ENCODE measurements around the gene CHST13.
"Not testable (repeated sequence)": the region's sequence is repeated elsewhere in the genome, so short reads cannot be mapped to it uniquely, and the experiment has no call there.

Gene CHST13

DNA sequence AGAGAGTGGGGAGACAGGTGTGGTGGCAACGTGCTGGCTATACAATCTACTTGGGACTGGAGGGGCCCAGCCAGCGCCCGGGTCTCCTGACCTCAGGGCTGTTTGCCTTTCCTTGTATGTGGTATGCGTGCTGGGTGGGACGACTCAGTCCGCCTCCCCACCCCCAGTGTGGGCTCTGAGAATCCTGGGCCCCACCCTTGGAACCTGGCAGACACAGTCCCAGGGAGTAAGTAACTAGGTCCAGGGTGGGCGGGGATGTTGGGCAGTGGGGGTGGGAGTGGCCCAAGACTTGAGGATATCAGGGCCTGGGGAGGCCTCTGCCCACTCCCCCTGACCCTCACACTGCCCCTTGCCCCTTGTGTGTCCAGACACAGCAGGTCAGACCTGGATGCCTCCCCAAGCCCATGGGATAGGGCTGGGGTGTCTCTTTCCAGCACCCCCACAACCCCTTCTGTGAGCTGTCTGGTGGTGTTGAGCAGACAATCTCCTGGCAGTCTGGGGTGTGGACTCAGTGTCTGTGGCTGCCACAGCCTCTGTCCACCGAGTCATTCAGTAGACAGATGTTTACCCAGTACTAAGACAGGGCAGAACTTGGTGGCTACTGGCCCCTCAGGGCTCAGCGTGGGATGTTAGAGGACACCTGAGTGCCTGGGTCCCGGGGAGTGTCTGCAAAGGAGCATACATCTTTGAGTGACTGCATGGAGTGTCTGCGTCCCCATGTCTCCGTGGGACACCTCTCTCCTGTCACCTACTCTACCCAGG, 1.3 kb downstream of the CHST13 start:
- no peaks in the 10 kb centered on the region for H3K9me3 Mint-ChIP-seq
- peak overlapping the region; percentile 65 to 67 for H3K4me3 Mint-ChIP-seq
- H3K4me1 Mint-ChIP-seq, result no peaks in the 10 kb centered on the region
- no peak overlapping the region for H3K27ac Mint-ChIP-seq
- peaks cover 41% of the 10 kb centered on the region for H3K27me3 Mint-ChIP-seq
- DNase-seq, result no peak
- no peak for ATAC-seq

DNA sequence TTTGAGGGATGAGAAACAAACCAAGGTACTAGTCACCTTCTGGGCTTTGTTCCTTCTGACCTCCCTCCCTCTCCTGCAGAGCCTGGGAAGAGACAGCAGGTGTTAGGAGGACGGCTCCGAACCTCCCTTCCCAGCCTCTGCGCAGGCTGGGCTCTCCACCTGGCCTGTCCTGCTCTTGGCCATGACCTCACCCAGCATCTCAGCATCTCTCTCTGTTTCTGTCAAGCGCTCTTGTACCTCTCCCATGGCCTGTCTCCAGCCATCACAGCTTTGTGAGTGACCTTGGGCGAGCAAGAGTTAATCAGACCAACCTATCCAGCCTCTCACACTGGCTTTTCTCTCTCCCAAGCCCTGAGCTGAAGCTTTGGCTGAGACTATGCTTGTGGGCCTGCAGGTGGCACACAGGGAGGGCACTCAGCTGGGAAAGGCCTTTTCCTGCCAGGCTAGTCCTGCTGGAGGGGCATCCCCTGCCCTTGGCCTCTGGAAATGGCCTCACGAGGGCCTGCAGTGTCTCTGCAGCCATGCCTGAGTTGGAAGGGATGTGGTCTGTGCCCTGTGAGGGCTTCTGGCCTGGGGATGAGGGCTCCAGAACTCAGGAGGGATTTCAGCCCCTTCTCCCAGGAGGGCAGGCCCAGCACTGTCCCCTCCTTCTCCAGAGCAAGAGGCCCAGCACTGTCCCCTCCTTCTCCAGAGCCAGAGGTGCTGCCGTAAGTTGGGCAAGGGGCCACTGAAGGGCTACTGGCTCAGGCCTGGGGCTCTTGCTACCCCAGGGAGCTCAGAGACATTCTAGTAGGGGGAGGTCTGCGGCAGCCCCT, 2.1 kb downstream of the CHST13 start:
- H3K4me1 Mint-ChIP-seq, result no peaks in the 10 kb centered on the region
- ATAC-seq, result no peak
- no peak overlapping the region for H3K27ac Mint-ChIP-seq

GRCh38 chr3:126526668-126527005, 2.7 kb downstream of the CHST13 start:
- H3K27me3 Mint-ChIP-seq, result peaks cover 41% of the 10 kb centered on the region

More for the DNA sequence above, 2.1 kb downstream of the CHST13 start:
- no peak for DNase-seq
- Mint-ChIP-seq H3K4me3 (no peak overlapping the region), H3K27me3 (peaks cover 41% of the 10 kb centered on the region), H3K9me3 (no peaks in the 10 kb centered on the region)

GRCh38 chr3:126527006-126527405, 3.1 kb downstream of the CHST13 start:
- DNase-seq, result no peak
- H3K9me3 Mint-ChIP-seq, result no peaks in the 10 kb centered on the region
- no peak overlapping the region for H3K4me3 Mint-ChIP-seq
- no peak for ATAC-seq
- H3K27ac Mint-ChIP-seq, result peak overlapping the region in 1 of 2 donors; percentile 46
- peaks cover 39% of the 10 kb centered on the region for H3K27me3 Mint-ChIP-seq
- no peaks in the 10 kb centered on the region for H3K4me1 Mint-ChIP-seq

More at GRCh38 chr3:126526668-126527005, 2.7 kb downstream of the CHST13 start:
- Mint-ChIP-seq H3K27ac (no peak overlapping the region), H3K4me1 (no peaks in the 10 kb centered on the region), H3K9me3 (no peaks in the 10 kb centered on the region), H3K4me3 (no peak overlapping the region)
- no peak for DNase-seq
- no peak for ATAC-seq

DNA sequence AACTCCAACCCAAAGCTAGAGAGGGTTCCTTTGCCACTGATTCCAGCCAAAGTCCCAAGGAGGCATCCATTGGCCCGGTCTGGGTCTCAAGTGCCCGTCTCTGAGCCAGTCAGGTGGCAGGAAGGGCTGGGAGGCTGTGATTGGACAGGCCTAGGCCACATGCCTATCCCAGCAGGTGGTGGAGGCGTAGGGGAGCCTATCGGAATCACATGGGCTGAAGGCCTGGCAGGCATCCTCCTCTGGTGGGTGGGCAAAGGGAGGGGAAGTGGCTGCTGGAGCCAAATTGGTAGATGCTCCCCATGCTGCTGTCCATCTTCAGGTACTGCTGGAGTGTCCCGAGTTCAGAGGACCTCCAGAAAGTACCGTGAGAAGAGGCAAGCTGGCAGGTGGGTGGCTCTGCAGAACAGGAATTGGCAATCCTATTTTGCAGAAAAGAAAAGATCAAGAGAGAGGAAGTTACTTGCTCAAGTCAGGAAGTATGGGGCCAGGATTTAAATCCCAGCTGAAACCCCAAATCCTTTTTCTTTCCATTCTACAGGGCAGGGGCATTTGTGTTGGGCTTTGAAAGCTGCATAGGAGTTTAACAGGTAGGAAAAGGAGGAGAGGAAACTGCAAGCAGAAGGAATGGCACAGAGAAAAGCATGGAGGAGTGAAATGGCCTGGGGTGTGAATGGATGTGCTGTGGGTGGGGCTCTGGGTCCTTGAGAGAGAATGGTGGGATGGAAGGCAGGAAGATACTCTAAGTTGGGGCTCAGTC, 3.7 kb downstream of the CHST13 start:
- peak overlapping the region; percentile 21 to 46 for H3K27ac Mint-ChIP-seq
- H3K9me3 Mint-ChIP-seq, result no peaks in the 10 kb centered on the region
- DNase-seq (no peak), ATAC-seq (no peak)
- H3K4me3 Mint-ChIP-seq, result no peak overlapping the region
- H3K27me3 Mint-ChIP-seq, result peaks cover 33% of the 10 kb centered on the region
- H3K4me1 Mint-ChIP-seq, result no peaks in the 10 kb centered on the region

- DNase-seq (no peak), ATAC-seq (no peak)
- H3K27me3 Mint-ChIP-seq, result peaks cover 25% of the 10 kb centered on the region
- H3K4me3 Mint-ChIP-seq, result no peak overlapping the region
- H3K9me3 Mint-ChIP-seq, result no peaks in the 10 kb centered on the region
- H3K27ac Mint-ChIP-seq, result no peak overlapping the region
- H3K4me1 Mint-ChIP-seq, result no peaks in the 10 kb centered on the region
These were observed 4.5 kb downstream of the CHST13 start for GRCh38 chr3:126528419-126528799.

DNA sequence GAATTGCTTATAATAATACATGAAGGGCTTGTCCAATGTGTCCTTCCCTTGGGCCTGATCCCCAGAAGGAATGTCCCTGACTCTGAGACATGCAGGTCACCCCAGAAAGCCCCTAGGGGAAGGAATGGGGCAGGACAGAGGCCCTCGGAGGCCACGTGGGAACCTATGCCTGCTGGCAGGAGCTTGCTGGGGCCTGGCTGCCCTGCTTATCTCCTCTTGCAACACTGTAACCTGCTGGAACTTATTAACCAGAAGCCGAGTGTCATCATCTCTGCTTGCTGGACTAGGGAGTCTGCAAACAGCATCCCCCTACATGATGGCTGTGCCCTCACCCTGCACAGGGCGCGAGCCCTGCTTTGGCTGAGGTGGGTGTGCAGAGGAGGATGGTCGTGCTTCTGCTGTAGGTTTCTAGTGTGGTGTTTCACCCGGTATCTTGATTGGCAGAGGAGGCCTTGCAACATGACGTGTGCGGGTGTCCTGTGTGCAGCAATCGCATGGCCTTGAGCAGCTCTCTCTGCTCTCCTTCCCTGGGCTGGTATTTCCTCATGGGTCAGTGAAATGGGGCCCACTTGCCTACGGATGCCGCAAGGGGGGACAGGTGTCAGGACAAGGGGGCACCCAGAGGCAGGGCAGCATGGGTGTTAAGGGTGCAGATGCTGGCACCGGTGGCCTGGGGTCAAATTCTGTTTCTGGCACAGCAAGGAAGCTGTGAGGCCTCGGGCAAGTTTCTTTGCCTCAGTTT, 5.0 kb downstream of the CHST13 start:
- no peak for ATAC-seq
- H3K9me3 Mint-ChIP-seq, result no peaks in the 10 kb centered on the region
- no peak overlapping the region for H3K4me3 Mint-ChIP-seq
- no peak overlapping the region for H3K27ac Mint-ChIP-seq
- no peaks in the 10 kb centered on the region for H3K4me1 Mint-ChIP-seq
- H3K27me3 Mint-ChIP-seq, result peaks cover 26% of the 10 kb centered on the region
- no peak for DNase-seq

- Mint-ChIP-seq H3K27ac (no peak overlapping the region), H3K4me1 (no peaks in the 10 kb centered on the region), H3K27me3 (peaks cover 29% of the 10 kb centered on the region), H3K9me3 (no peaks in the 10 kb centered on the region), H3K4me3 (no peak overlapping the region)
- no peak for DNase-seq
- peak; percentile 52 for ATAC-seq
These were observed 5.7 kb downstream of the CHST13 start for GRCh38 chr3:126529585-126530170.

GRCh38 chr3:126530171-126531050, 6.5 kb downstream of the CHST13 start:
- H3K4me3 Mint-ChIP-seq, result no peak overlapping the region
- H3K27me3 Mint-ChIP-seq, result peaks cover 29% of the 10 kb centered on the region
- H3K27ac Mint-ChIP-seq, result peak overlapping the region in 1 of 2 donors; percentile 7
- H3K9me3 Mint-ChIP-seq, result no peaks in the 10 kb centered on the region
- peak in 1 of 2 donors; percentile 40 for DNase-seq
- H3K4me1 Mint-ChIP-seq, result no peaks in the 10 kb centered on the region
- peak; percentile 76 for ATAC-seq

GRCh38 chr3:126531051-126531330, 7.0 kb downstream of the CHST13 start:
- peaks cover 27% of the 10 kb centered on the region for H3K27me3 Mint-ChIP-seq
- no peaks in the 10 kb centered on the region for H3K9me3 Mint-ChIP-seq
- no peak overlapping the region for H3K4me3 Mint-ChIP-seq
- DNase-seq (no peak), ATAC-seq (no peak)
- H3K4me1 Mint-ChIP-seq, result no peaks in the 10 kb centered on the region
- H3K27ac Mint-ChIP-seq, result no peak overlapping the region

DNA sequence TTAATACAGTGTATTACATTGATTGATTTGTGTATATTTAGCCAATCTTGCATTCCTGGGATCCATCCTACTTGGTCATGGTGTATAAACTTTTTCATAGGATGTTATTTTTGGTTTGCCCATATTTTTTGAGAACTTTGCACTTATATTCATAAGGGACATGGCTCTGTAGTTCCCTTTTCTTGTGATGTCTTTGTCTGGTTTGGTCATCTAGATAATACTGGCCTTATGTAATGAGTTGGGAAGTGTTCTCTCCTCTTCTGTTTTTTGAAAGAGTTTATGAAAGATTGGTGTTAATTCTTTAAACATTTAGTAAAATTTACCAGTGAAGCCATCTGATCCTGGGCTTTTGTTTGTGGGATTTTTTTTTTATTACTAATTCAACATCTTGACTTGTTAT, 9.6 kb downstream of the CHST13 start:
- Mint-ChIP-seq H3K4me1 (no peaks in the 10 kb centered on the region), H3K9me3 (no peaks in the 10 kb centered on the region), H3K4me3 (no peak overlapping the region), H3K27me3 (peaks cover 23% of the 10 kb centered on the region), H3K27ac (no peak overlapping the region)
- ATAC-seq (no peak), DNase-seq (no peak)

DNA sequence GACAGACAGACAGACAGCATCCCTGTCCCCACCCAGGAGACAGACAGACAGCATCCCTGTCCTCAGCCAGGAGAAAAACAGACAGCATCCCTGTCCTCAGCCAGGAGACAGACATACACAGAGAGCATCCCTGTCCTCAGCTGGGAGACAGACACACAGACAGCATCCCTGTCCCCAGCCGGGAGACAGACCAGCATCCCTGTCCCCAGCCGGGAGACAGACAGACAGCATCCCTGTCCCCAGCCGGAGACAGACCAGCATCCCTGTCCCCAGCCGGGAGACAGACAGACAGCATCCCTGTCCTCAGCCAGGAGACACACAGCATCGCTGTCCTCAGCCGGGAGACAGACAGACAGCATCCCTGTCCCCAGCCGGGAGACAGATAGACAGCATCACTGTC, 10.8 kb downstream of the CHST13 start:
- not testable (repeated sequence) for DNase-seq, ATAC-seq, H3K4me1 Mint-ChIP-seq, H3K4me3 Mint-ChIP-seq, H3K9me3 Mint-ChIP-seq
- peaks cover 23% of the 10 kb centered on the region for H3K27me3 Mint-ChIP-seq
- peak overlapping the region in 1 of 2 donors; percentile 67 for H3K27ac Mint-ChIP-seq

GRCh38 chr3:126535636-126536035, 11.7 kb downstream of the CHST13 start:
- Mint-ChIP-seq H3K27ac (no peak overlapping the region), H3K27me3 (peaks cover 30% of the 10 kb centered on the region), H3K4me3 (no peak overlapping the region), H3K9me3 (no peaks in the 10 kb centered on the region), H3K4me1 (peaks cover under 1% of the 10 kb centered on the region)
- no peak for ATAC-seq
- DNase-seq, result no peak

DNA sequence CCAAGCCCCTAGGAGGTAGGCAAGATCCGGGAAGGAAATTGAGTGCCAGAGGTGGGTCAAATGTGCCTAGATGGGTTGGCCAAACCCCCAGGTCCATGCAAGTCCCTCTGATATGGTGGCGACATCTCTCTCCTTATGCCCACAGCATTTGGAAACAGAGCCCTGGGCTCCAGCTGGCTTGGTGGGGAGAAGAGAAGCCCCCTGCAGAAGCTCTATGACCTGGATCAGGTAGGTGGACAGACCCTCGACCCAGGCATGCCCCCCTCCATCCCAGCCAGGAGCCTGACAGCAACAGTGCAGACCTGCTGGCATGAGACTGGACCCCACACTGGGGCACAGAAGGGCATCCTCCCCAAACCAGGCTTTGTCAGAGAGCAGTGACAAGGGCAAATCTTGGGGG, 12.2 kb downstream of the CHST13 start:
- ATAC-seq, result no peak
- DNase-seq, result no peak
- H3K4me3 Mint-ChIP-seq, result no peak overlapping the region
- H3K4me1 Mint-ChIP-seq, result peaks cover 5% of the 10 kb centered on the region
- no peaks in the 10 kb centered on the region for H3K9me3 Mint-ChIP-seq
- no peak overlapping the region for H3K27ac Mint-ChIP-seq
- peaks cover 35% of the 10 kb centered on the region for H3K27me3 Mint-ChIP-seq
